ENCODE results near the gene UIMC1.

DNA sequence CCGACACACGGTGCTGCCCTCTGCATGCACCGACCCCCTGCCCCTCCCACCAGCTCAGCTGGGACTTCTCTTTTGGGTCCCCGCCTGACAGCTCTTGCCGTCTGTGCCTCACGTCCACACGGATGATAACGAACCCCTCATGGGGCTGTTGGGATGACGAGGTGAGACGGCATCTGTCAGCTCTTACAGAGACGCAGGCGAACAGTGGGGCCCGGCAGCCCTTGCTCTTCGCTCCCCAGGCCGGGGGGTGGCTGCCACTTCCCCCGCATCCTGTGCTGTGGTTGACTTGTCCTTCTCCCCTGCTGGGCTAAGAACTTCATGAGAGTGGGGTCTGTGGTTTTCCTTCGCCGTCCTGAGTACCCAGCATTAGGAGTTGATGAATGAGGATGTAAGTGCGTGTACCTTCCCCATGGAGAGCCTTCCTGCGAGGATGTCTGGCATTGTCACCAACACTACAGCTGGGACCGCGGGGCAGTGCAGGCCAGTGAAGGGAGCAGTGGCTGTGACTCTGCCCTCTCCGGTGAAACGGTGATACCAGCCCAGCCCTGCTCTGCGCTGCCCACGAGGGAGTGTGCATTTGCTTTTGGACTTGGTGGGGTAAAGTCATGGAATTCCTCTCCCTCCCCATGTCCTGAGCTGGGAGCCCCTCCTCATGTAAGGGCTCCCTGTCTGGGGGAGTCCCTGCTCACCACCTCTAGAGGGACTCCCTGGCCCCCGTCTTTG is 130.6 kb downstream of the UIMC1 start:
- no peak for TF ChIP-seq POLR2A (IDR thresholded peaks at IDR 0.05)
- TF ChIP-seq, protein P1, sequence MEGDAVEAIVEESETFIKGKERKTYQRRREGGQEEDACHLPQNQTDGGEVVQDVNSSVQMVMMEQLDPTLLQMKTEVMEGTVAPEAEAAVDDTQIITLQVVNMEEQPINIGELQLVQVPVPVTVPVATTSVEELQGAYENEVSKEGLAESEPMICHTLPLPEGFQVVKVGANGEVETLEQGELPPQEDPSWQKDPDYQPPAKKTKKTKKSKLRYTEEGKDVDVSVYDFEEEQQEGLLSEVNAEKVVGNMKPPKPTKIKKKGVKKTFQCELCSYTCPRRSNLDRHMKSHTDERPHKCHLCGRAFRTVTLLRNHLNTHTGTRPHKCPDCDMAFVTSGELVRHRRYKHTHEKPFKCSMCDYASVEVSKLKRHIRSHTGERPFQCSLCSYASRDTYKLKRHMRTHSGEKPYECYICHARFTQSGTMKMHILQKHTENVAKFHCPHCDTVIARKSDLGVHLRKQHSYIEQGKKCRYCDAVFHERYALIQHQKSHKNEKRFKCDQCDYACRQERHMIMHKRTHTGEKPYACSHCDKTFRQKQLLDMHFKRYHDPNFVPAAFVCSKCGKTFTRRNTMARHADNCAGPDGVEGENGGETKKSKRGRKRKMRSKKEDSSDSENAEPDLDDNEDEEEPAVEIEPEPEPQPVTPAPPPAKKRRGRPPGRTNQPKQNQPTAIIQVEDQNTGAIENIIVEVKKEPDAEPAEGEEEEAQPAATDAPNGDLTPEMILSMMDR (IDR thresholded peaks at IDR 0.05): no peak

Measured in stomach (tissue), 4 donors.